WERI-Rb-1 (cell line): ENCODE data around the gene RRBP1.
A peak's percentile ranks its signal among the peaks of the same experiment; 100 is the strongest.

Experiments
- DNase-seq: peaks from one replicate; pipeline ENCODE4 v3.0.0-alpha.2; 2020
- H3K27ac ChIP-seq: fragments of 250-450 bp; sonication (Bioruptor Pico); 2 replicates; pipeline ENCODE4 v1.5.1; 2020; ENCODE audit warnings: mild to moderate bottlenecking, moderate library complexity
- H3K27me3 ChIP-seq: fragments of 250-450 bp; sonication (Bioruptor Pico); 2 replicates; pipeline ENCODE4 v1.5.1; 2021; ENCODE audit warnings: mild to moderate bottlenecking, low read depth, moderate library complexity; ENCODE audit not compliant: insufficient read depth, severe bottlenecking
- H3K36me3 ChIP-seq: fragments of 250-450 bp; sonication (Bioruptor Pico); 2 replicates; pipeline ENCODE4 v1.5.1; 2020; ENCODE audit warnings: mild to moderate bottlenecking, moderate library complexity
- H3K4me3 ChIP-seq: 2 replicates; pipeline ENCODE4 v1.5.1; 2011; ENCODE audit warnings: low read depth, mild to moderate bottlenecking, control low read depth, low read length
- H3K9me3 ChIP-seq: fragments of 250-450 bp; sonication (Bioruptor Pico); 2 replicates; pipeline ENCODE4 v1.5.1; 2021; ENCODE audit warnings: mild to moderate bottlenecking, moderate library complexity; ENCODE audit not compliant: severe bottlenecking
- CTCF ChIP-seq: IDR thresholded peaks from 2 replicates; pipeline ENCODE4 v1.5.1; 2011; ENCODE audit warnings: low read depth, mild to moderate bottlenecking, control low read depth, inconsistent platforms, low read length

Gene RRBP1

DNA sequence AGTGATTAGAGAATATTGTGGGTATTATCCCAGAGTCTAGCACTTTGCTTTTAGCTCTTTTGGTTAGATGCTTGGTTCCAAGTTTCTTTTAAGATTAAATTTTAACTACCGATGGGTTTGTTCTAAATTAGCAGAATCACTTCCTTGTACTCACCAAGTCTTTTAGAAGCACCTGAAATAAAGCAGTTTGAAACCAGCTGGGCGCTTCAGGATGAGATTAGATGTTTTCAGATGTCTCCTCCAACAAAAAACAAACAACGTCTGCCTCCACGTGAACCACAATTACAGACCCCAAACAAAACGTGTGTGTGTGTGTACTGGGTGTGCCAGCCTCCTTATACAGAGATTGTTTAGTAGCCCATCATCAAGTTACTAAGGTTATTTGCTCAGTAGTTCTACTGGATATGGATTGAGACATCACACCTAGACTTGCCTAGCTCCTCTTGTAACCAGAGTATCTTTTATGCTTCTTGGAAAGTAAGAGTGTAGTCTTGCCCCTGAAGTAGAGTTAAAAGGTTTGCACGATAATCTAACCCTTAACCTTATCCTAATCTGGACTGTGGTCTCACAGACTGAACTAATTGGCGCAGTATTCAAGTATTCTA, 109.9 kb downstream of the RRBP1 start:
- no peak for TF ChIP-seq CTCF
- no peaks in the 10 kb centered on the region for H3K27me3 ChIP-seq
- H3K9me3 ChIP-seq = no peaks in the 10 kb centered on the region
- H3K27ac ChIP-seq = no peak overlapping the region
- no peak overlapping the region for H3K4me3 ChIP-seq
- H3K36me3 ChIP-seq = peaks cover 4% of the 10 kb centered on the region
- no peak for DNase-seq

GRCh38 chr20:17571153-17571527, 110.9 kb downstream of the RRBP1 start:
- Histone ChIP-seq H3K9me3 (no peaks in the 10 kb centered on the region), H3K36me3 (peaks cover 4% of the 10 kb centered on the region), H3K27ac (peak overlapping the region; percentile 86; the same call in 1 of the 2 replicates), H3K4me3 (peak overlapping the region; percentile 96), H3K27me3 (no peaks in the 10 kb centered on the region)
- DNase-seq = no peak
- TF ChIP-seq CTCF = no peak

GRCh38 chr20:17570347-17571152, 111.5 kb downstream of the RRBP1 start:
- peak; percentile 39 for DNase-seq
- Histone ChIP-seq H3K27ac (peak overlapping the region; percentile 86), H3K36me3 (peaks cover 4% of the 10 kb centered on the region)

DNA sequence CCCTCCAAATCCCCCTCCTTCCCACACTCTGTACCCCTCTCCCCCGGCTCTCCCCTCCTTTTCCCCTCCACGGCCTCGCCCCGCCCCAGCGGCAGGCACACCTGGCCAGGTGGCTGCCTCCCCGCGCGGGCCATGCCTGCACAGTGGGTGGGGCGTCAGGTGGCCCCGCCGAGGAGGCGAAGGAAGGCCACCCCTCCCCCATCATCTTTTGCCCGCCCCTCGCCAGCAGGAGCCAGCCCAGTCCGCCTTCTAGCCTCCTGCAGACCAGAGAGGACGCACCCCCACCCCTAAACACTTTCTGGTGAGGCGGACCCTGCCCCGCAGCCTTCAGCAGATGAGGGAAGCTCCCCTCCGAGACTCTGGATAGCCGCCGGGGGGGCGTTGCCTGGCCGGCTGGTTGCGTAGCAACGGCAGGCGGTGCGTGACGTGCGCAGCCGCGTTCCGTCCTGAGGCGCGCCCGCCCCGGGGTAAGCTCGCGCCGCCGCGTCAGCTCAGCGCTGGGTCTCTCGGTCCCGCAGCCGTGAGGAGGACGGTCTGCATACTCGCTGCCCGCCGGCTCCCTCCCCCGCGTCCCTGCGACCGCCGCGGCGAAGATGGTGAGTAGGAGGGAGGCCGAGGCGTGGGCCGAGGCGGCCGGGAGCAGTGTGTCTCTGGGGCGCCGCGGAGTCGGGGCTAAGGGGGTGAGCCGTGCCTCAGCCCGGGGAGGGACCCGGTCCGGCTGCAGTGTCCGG, 112.3 kb downstream of the RRBP1 start, which contains the start of gene DSTN:
TSS of gene DSTN (plus strand) at position 460 of the 731 bp plus-strand sequence. CDS start at position 594, 134 bp downstream.
- peaks cover 4% of the 10 kb centered on the region for H3K36me3 ChIP-seq
- H3K9me3 ChIP-seq = no peaks in the 10 kb centered on the region
- H3K27ac ChIP-seq = peak within 1 kb of the TSS; percentile 86
- peak within 1 kb of the TSS; percentile 96 for H3K4me3 ChIP-seq
- no peak for TF ChIP-seq CTCF
- no peaks in the 10 kb centered on the region for H3K27me3 ChIP-seq
- DNase-seq = peak; percentile 94

More at GRCh38 chr20:17570347-17571152, 111.5 kb downstream of the RRBP1 start:
- Histone ChIP-seq H3K4me3 (peak overlapping the region; percentile 96), H3K9me3 (no peaks in the 10 kb centered on the region), H3K27me3 (no peaks in the 10 kb centered on the region)
- TF ChIP-seq CTCF = no peak

DNA sequence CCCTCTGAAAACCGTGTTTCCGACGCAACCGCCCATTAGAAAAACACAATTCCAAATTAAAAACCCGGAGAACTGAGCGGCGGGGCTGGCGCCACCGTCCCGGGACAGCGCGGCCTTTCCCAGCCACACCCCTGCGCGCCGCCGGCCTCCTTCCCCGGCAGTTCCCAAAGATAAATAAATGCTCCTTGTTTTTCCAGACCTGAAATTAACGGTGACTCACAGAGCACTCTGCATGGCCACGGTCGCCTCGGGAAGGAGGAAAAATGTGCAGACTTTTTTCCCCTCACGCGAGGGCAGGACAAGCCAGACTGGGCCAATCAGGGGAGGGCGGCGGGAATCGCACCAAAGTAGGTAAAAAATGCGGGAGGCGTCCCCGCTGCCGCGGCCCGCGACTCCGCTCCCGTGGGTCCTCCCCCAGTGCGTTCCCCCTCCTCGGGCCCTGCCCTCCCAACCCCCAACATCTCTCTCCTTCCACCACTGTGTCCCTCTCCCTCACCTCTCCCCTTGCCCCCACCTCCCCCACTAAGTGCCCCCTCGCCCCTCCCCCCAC, 113.0 kb downstream of the RRBP1 start:
- H3K9me3 ChIP-seq = no peaks in the 10 kb centered on the region
- TF ChIP-seq CTCF = no peak
- H3K27me3 ChIP-seq = no peaks in the 10 kb centered on the region
- H3K4me3 ChIP-seq = peak overlapping the region; percentile 96
- H3K27ac ChIP-seq = peak overlapping the region; percentile 72
- peak; percentile 61 for DNase-seq
- H3K36me3 ChIP-seq = peaks cover 1% of the 10 kb centered on the region
